Mesothelial cell of epicardium (in vitro differentiated cells): ENCODE results near the gene ASB6. TPM values are rescaled to one million over a fixed set of nuclear protein-coding genes. Genes with fewer than 3 reads are reported as not detected.
A peak's percentile ranks its signal among the peaks of the same experiment; 100 is the strongest.

Source experiments
- DNase-seq, 2 experiments: peaks; one replicate each; pipeline ENCODE4 v3.0.0; 2021; ENCODE audit warnings: low spot score in 2 of 2; ENCODE audit not compliant: unreplicated experiment in 2 of 2
- H3K27ac Mint-ChIP-seq: 2 replicates; pipeline ENCODE4 v1.8.0; 2021; ENCODE audit warnings: mixed read lengths
- H3K27me3 Mint-ChIP-seq: 2 replicates; pipeline ENCODE4 v1.8.0; 2021; ENCODE audit warnings: low read depth, mixed read lengths
- H3K36me3 Mint-ChIP-seq: 2 replicates; pipeline ENCODE4 v1.8.0; 2021; ENCODE audit warnings: mixed read lengths
- H3K4me1 Mint-ChIP-seq: 2 replicates; pipeline ENCODE4 v1.8.0; 2021; ENCODE audit warnings: mixed read lengths
- H3K4me3 Mint-ChIP-seq: 2 replicates; pipeline ENCODE4 v1.8.0; 2021; ENCODE audit warnings: mild to moderate bottlenecking, moderate library complexity, mixed read lengths
- H3K9me3 Mint-ChIP-seq: 2 replicates; pipeline ENCODE4 v1.8.0; 2021; ENCODE audit warnings: mixed read lengths
- total RNA-seq: library from RNA; stranded (reverse); gene quantifications from 3 replicates; pipeline ENCODE4 v1.2.1, GENCODE V29; 2021
- TF ChIP-seq, protein P1 (sequence below): fragments of 200-600 bp; sonication (generic); IDR thresholded peaks from one replicate; pipeline ENCODE4 v1.5.0; 2021; ENCODE audit warnings: antibody characterized with exemption; ENCODE audit not compliant: unreplicated experiment

ASB6 gene
- total RNA-seq, 1 donor from 2014 or later: 24.6 TPM

DNA sequence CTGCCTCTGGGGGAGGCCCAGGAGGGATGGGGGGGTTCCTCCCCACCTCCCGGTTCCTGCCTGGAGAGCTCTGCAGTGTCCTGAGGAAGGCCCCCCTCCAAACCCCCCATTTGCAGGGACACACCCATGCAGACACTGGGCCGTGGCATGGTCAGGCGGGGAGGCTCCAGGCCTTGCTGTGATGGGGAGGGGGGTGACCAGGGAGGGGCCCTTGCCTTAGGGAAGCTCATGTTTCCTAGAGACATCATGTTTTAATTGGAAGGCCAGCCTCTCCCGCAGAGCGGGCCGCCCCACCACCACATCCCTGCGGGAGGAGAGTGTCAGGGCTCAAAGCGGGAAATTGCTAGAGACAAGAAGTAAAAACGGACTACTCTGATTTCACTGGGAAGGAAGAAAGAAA, 35.5 kb upstream of the ASB6 start:
- no peak overlapping the region for H3K4me3 Mint-ChIP-seq
- H3K27ac Mint-ChIP-seq: peak overlapping the region; percentile 60
- peaks cover 15% of the 10 kb centered on the region for H3K4me1 Mint-ChIP-seq
- H3K9me3 Mint-ChIP-seq: no peaks in the 10 kb centered on the region
- peaks cover 26% of the 10 kb centered on the region for H3K27me3 Mint-ChIP-seq
- TF ChIP-seq, protein P1, sequence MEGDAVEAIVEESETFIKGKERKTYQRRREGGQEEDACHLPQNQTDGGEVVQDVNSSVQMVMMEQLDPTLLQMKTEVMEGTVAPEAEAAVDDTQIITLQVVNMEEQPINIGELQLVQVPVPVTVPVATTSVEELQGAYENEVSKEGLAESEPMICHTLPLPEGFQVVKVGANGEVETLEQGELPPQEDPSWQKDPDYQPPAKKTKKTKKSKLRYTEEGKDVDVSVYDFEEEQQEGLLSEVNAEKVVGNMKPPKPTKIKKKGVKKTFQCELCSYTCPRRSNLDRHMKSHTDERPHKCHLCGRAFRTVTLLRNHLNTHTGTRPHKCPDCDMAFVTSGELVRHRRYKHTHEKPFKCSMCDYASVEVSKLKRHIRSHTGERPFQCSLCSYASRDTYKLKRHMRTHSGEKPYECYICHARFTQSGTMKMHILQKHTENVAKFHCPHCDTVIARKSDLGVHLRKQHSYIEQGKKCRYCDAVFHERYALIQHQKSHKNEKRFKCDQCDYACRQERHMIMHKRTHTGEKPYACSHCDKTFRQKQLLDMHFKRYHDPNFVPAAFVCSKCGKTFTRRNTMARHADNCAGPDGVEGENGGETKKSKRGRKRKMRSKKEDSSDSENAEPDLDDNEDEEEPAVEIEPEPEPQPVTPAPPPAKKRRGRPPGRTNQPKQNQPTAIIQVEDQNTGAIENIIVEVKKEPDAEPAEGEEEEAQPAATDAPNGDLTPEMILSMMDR: no peak
- H3K36me3 Mint-ChIP-seq: no peaks in the 10 kb centered on the region
- DNase-seq: no peak

DNA sequence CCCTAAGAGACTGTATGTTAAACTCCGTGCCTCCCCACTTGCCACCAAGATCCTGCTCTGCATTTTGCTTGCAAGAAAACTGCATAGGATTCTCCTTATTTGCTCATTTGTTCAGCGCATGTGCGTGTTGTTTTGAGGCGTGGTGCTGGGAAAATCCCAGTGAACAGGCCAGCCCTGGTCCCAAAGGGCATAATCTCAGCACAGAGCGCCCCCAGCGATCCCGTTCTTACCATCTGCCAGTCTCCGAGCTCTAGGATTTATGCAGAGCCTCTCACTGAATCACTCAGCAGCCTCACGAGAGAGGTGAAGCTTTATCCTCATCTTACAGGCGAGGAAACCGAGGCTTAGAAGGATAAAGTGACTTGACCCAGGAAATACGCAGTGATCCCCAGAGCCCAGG, 35.0 kb upstream of the ASB6 start:
- H3K4me1 Mint-ChIP-seq: peaks cover 15% of the 10 kb centered on the region
- H3K27ac Mint-ChIP-seq: no peak overlapping the region
- TF ChIP-seq, protein P1: no peak
- no peaks in the 10 kb centered on the region for H3K9me3 Mint-ChIP-seq
- peaks cover 24% of the 10 kb centered on the region for H3K27me3 Mint-ChIP-seq
- no peak overlapping the region for H3K4me3 Mint-ChIP-seq
- no peak for DNase-seq
- H3K36me3 Mint-ChIP-seq: no peaks in the 10 kb centered on the region

GRCh38 chr9:129676287-129676686, 34.3 kb upstream of the ASB6 start:
- Mint-ChIP-seq H3K4me1 (peaks cover 15% of the 10 kb centered on the region), H3K36me3 (no peaks in the 10 kb centered on the region), H3K27ac (no peak overlapping the region), H3K4me3 (no peak overlapping the region), H3K27me3 (peaks cover 24% of the 10 kb centered on the region), H3K9me3 (no peaks in the 10 kb centered on the region)
- no peak for DNase-seq
- TF ChIP-seq, protein P1: no peak

- Mint-ChIP-seq H3K4me1 (peaks cover 14% of the 10 kb centered on the region), H3K27me3 (peaks cover 27% of the 10 kb centered on the region), H3K36me3 (no peaks in the 10 kb centered on the region), H3K27ac (no peak overlapping the region), H3K9me3 (no peaks in the 10 kb centered on the region), H3K4me3 (no peak overlapping the region)
- TF ChIP-seq, protein P1: no peak
- DNase-seq: no peak
These were observed 33.7 kb upstream of the ASB6 start for GRCh38 chr9:129675620-129676019.

GRCh38 chr9:129674229-129674628, 32.3 kb upstream of the ASB6 start:
- Mint-ChIP-seq H3K4me1 (peaks cover 13% of the 10 kb centered on the region), H3K9me3 (no peaks in the 10 kb centered on the region), H3K27me3 (peaks cover 35% of the 10 kb centered on the region), H3K27ac (no peak overlapping the region), H3K36me3 (no peaks in the 10 kb centered on the region), H3K4me3 (no peak overlapping the region)
- TF ChIP-seq, protein P1: no peak
- DNase-seq: no peak

DNA sequence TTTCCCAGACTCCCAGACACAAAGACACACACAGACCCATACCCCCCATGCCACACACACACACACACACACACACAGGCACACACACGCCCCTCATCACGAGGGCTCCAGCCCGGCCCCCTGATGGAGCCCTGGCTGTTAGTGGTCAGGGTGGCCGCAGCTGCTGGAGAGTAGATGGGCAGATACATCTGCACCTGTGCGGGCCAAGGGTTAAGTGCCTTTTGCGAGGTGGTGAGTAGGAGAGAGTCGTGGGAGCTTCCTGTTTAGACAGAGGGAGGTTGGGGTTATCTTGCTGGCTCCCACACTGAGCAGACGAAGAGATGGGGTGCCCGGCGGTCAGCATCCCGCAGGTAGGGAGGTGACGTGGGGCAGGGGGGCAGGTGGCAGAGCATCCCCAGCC, 31.7 kb upstream of the ASB6 start:
- H3K4me3 Mint-ChIP-seq: no peak overlapping the region
- no peaks in the 10 kb centered on the region for H3K36me3 Mint-ChIP-seq
- H3K9me3 Mint-ChIP-seq: no peaks in the 10 kb centered on the region
- peaks cover 38% of the 10 kb centered on the region for H3K27me3 Mint-ChIP-seq
- DNase-seq: no peak
- H3K4me1 Mint-ChIP-seq: peaks cover 13% of the 10 kb centered on the region
- TF ChIP-seq, protein P1: no peak
- no peak overlapping the region for H3K27ac Mint-ChIP-seq
